Heart left ventricle (tissue), 13 donors: ENCODE measurements around the gene SOX6.

Experiments
- CTCF ChIP-seq, 12 donors: fragments of 200-600 bp; sonication (generic) in 4 of 12; IDR thresholded peaks; one replicate each; pipeline versions ENCODE4 v1.5.0 to v1.8.0; 2018 to 2022; ENCODE audit warnings: antibody characterized with exemption in 12 of 12, mild to moderate bottlenecking in 5 of 12
- POLR2A ChIP-seq, 2 donors: fragments of 450-650 bp; IDR thresholded peaks; one replicate each; pipeline ENCODE4 v1.6.1; 2017; ENCODE audit warnings: antibody characterized with exemption in 2 of 2, mild to moderate bottlenecking in 2 of 2, moderate library complexity in 2 of 2
- donor health status: ischemic (EF 13 %, LVEDD 7.1; RV severe dilation, severe dysfunction).
- donor health status: DM: no; HTN: yes; CAD: no.
- donor health status: DM: no; HTN: no; CAD: no.
- donor health status: ischemic (EF 25% LVEDD 6.9; RV normal size, moderate dysfunction).
- donor health status: ischemic (EF 25% LVEDD 5.7; RV mildly dilated, moderate dysfunction).
- donor health status: ischemic (EF 35%, LVEDD 5.7; RV mildly dilated, moderate dysfunction).
- donor health status: nonischemic (EF 11% LVEDD 7.7; RV severe dilation, severe dysfunction).
- donor health status: DM: yes; HTN: yes; CAD: no.
- donor health status: PGD.
- donor health status: ischemic (EF 29% LVEDD 5.4; RV normal size, mild dysfunction).
- donor health status: nonischemic (EF 23%, LVEDD 6.1; RV moderate dilation, normal function).

- no peak for TF ChIP-seq POLR2A (IDR thresholded peaks at IDR 0.05)
- peak in 8 of 12 donors; percentile 23 to 49 (median 32) for TF ChIP-seq CTCF (IDR thresholded peaks at IDR 0.05)
Observed at GRCh38 chr11:16191212-16191867, 165.0 kb downstream of the SOX6 start.
